SK-N-SH (cell line): ENCODE data around the gene POLR1D. TPM values are rescaled to one million over a fixed set of nuclear protein-coding genes. Genes with fewer than 3 reads are reported as not detected.

Source experiments
- CTCF ChIA-PET: fragments of 300-600, 350-600 bp; formaldehyde crosslinking; extraction: SDS; loops from one replicate; lab custom pipeline; 2021; lab: Yijun Ruan, JAX
- POLR2A ChIA-PET: fragments of 350-600 bp; sonication (Branson Sonifier 250); formaldehyde crosslinking; extraction: SDS; loops from one replicate; lab custom pipeline; 2020; ENCODE audit warnings: antibody characterized with exemption, inconsistent platforms; lab: Yijun Ruan, JAX
- DNase-seq: peaks from one replicate; pipeline ENCODE4 v3.0.0; 2012
- H2AFZ ChIP-seq: fragments of 200-600 bp; sonication (generic); 2 replicates; pipeline ENCODE4 v1.8.1; 2016; ENCODE audit warnings: antibody characterized with exemption, mild to moderate bottlenecking, low read depth
- H3F3A ChIP-seq: fragments of 200-600 bp; sonication (generic); replicated peaks from 2 replicates; pipeline ENCODE3; 2016; ENCODE audit warnings: antibody characterized with exemption, mild to moderate bottlenecking; ENCODE audit not compliant: insufficient read depth
- H3K27ac ChIP-seq, 2 experiments: fragments of 200-500 bp in 1 of 2; fragments of 200-600 bp in 1 of 2; sonication (Bioruptor generic) in 1 of 2; sonication (generic), shearing (Covaris generic) in 1 of 2; 2 replicates each; pipeline versions ENCODE4 v1.5.1 to v1.6.1; 2014 to 2016; ENCODE audit warnings: low read depth in 2 of 2, inconsistent platforms in 1 of 2, low read length in 1 of 2, mild to moderate bottlenecking in 1 of 2, mixed read lengths in 1 of 2
- H3K27me3 ChIP-seq: fragments of 200-600 bp; sonication (generic), shearing (Covaris generic); 2 replicates; pipeline ENCODE4 v1.6.1; 2016; ENCODE audit warnings: mixed run types; ENCODE audit not compliant: insufficient read depth
- H3K36me3 ChIP-seq, 2 experiments: fragments of 200-500 bp in 1 of 2; fragments of 200-600 bp in 1 of 2; sonication (Bioruptor generic) in 1 of 2; sonication (generic) in 1 of 2; replicated peaks in 1 of 2; 2 replicates each; pipeline versions ENCODE3 to v1.5.1; 2014 to 2016; ENCODE audit warnings: low read length in 1 of 2, mild to moderate bottlenecking in 1 of 2; ENCODE audit not compliant: insufficient read depth in 2 of 2, control insufficient read depth in 1 of 2
- H3K4me1 ChIP-seq, 2 experiments: fragments of 200-500 bp in 1 of 2; fragments of 200-600 bp in 1 of 2; sonication (Bioruptor generic) in 1 of 2; sonication (generic), shearing (Covaris generic) in 1 of 2; 2 replicates each; pipeline versions ENCODE4 v1.5.1 to v1.6.1; 2014 to 2016; ENCODE audit warnings: low read depth in 1 of 2, low read length in 1 of 2, mixed run types in 1 of 2; ENCODE audit not compliant: insufficient read depth in 2 of 2, control insufficient read depth in 1 of 2
- H3K4me2 ChIP-seq: fragments of 200-600 bp; sonication (generic), shearing (Covaris generic); 2 replicates; pipeline ENCODE4 v1.6.1; 2017; ENCODE audit warnings: mixed run types
- H3K4me3 ChIP-seq, 2 experiments: fragments of 200-500 bp in 1 of 2; fragments of 200-600 bp in 1 of 2; sonication (Bioruptor generic) in 1 of 2; sonication (generic), shearing (Covaris generic) in 1 of 2; 2 replicates each; pipeline versions ENCODE4 v1.5.1 to v1.8.1; 2014 to 2016; ENCODE audit warnings: low read depth in 2 of 2, inconsistent platforms in 1 of 2, low read length in 1 of 2, mild to moderate bottlenecking in 1 of 2, mixed read lengths in 1 of 2, moderate library complexity in 1 of 2
- H3K79me2 ChIP-seq: fragments of 200-600 bp; sonication (generic); 2 replicates; pipeline ENCODE4 v1.8.1; 2017; ENCODE audit warnings: mild to moderate bottlenecking; ENCODE audit not compliant: insufficient read depth
- H3K9ac ChIP-seq: fragments of 200-600 bp; sonication (generic); 2 replicates; pipeline ENCODE4 v1.6.1; 2017; ENCODE audit warnings: mixed run types
- H3K9me2 ChIP-seq: fragments of 200-600 bp; sonication (generic); 2 replicates; pipeline ENCODE4 v1.6.1; 2017; ENCODE audit warnings: mixed run types
- H3K9me3 ChIP-seq: fragments of 200-600 bp; sonication (generic); 2 replicates; pipeline ENCODE4 v1.6.1; 2017; ENCODE audit warnings: mixed run types, mild to moderate bottlenecking, moderate library complexity
- H4K20me1 ChIP-seq: fragments of 200-600 bp; sonication (generic); 2 replicates; pipeline ENCODE4 v1.6.1; 2017; ENCODE audit warnings: mild to moderate bottlenecking, mixed run types; ENCODE audit not compliant: insufficient read depth
- CHD2 ChIP-seq: fragments of 150-350 bp; IDR thresholded peaks from 2 replicates; pipeline ENCODE4 v1.6.1; 2018; ENCODE audit warnings: low read length; ENCODE audit not compliant: partially characterized antibody
- CTCF ChIP-seq: fragments of 200-600 bp; sonication (generic); IDR thresholded peaks from 2 replicates; pipeline ENCODE4 v1.6.1; 2017; ENCODE audit warnings: antibody characterized with exemption, mild to moderate bottlenecking, moderate library complexity
- EP300 ChIP-seq, 2 experiments: IDR thresholded peaks; 2 replicates each; pipeline versions ENCODE4 v1.4.0 to v1.6.1; 2012; ENCODE audit warnings: borderline replicate concordance in 1 of 2, low read depth in 1 of 2, low read length in 1 of 2
- EZH2phosphoT487 ChIP-seq: fragments of 200-600 bp; sonication (generic); IDR thresholded peaks from 2 replicates; pipeline ENCODE4 v1.6.1; 2017; ENCODE audit warnings: low read depth, mixed run types, mild to moderate bottlenecking, antibody characterized with exemption, moderate library complexity, borderline replicate concordance
- FOSL2 ChIP-seq: IDR thresholded peaks from 2 replicates; pipeline ENCODE4 v1.4.0; 2012; ENCODE audit warnings: low read depth, mild to moderate bottlenecking, moderate library complexity, borderline replicate concordance
- MEF2A ChIP-seq: IDR thresholded peaks from 2 replicates; pipeline ENCODE4 v1.4.0; 2012; ENCODE audit warnings: low read depth, borderline replicate concordance
- MXI1 ChIP-seq: IDR thresholded peaks from 2 replicates; pipeline ENCODE4 v1.6.1; 2012; ENCODE audit warnings: mild to moderate bottlenecking, low read depth, low read length, improper control_type of control experiment
- PBX3 ChIP-seq: IDR thresholded peaks from 2 replicates; pipeline ENCODE4; 2012
- POLR2AphosphoS5 ChIP-seq: IDR thresholded peaks from 2 replicates; pipeline ENCODE4 v1.6.1; 2012; ENCODE audit warnings: low read depth, low read length
- REST ChIP-seq: IDR thresholded peaks from 2 replicates; pipeline ENCODE4 v1.6.1; 2012; ENCODE audit warnings: mild to moderate bottlenecking, low read depth, low read length, moderate library complexity
- RFX5 ChIP-seq: IDR thresholded peaks from 2 replicates; pipeline ENCODE4 v1.6.1; 2012; ENCODE audit warnings: mild to moderate bottlenecking, improper control_type of control experiment, low read length
- RXRA ChIP-seq: IDR thresholded peaks from 2 replicates; pipeline ENCODE4 v1.4.0; 2012; ENCODE audit warnings: low read depth, mild to moderate bottlenecking, borderline replicate concordance
- SMC3 ChIP-seq: IDR thresholded peaks from 2 replicates; pipeline ENCODE4 v1.6.1; 2012; ENCODE audit warnings: low read depth, low read length, improper control_type of control experiment
- TCF12 ChIP-seq: IDR thresholded peaks from 2 replicates; pipeline ENCODE4 v1.4.0; 2012
- TEAD4 ChIP-seq: IDR thresholded peaks from 2 replicates; pipeline ENCODE4 v1.4.0; 2012; ENCODE audit warnings: mild to moderate bottlenecking, borderline replicate concordance; ENCODE audit not compliant: insufficient read depth
- USF1 ChIP-seq: IDR thresholded peaks from 2 replicates; pipeline ENCODE4 v1.4.0; 2012; ENCODE audit warnings: low read depth, borderline replicate concordance
- YY1 ChIP-seq: IDR thresholded peaks from 2 replicates; pipeline ENCODE4 v1.4.0; 2012; ENCODE audit warnings: low read depth, mild to moderate bottlenecking
- ZBTB33 ChIP-seq: IDR thresholded peaks from 2 replicates; pipeline ENCODE4 v1.4.0; 2012; ENCODE audit warnings: low read depth, borderline replicate concordance
- WGBS: methylation state at CpG from one replicate; pipeline ENCODE4 v1.1.6; 2017; ENCODE audit warnings: low lambda C conversion rate; 5-methylcytosine and 5-hydroxymethylcytosine counted together
- polyA plus RNA-seq, 3 experiments: library from polyadenylated mRNA; depleted of rRNA; stranded (reverse); fragments of >200 nt; gene quantifications; 2 replicates each; pipeline ENCODE4 v1.2.3, GENCODE V29; 2012

Gene POLR1D
- polyA plus RNA-seq, 1 of the 3 experiments (the other 2 are of a cell fraction): 150 TPM

- H3K9me3 ChIP-seq: no peaks in the 10 kb centered on the region
- H3F3A ChIP-seq: peaks cover 2% of the 10 kb centered on the region
- no peak overlapping the region for H3K9ac ChIP-seq
- POLR2A ChIA-PET: no interaction called here
- peaks cover 59% of the 10 kb centered on the region for H3K79me2 ChIP-seq
- H4K20me1 ChIP-seq: peaks cover 47% of the 10 kb centered on the region
- no peak overlapping the region for H3K27ac ChIP-seq
- TF ChIP-seq SMC3 (no peak), MXI1 (no peak), MEF2A (no peak), ZBTB33 (no peak), REST (no peak), FOSL2 (no peak), CTCF (no peak), USF1 (no peak), TEAD4 (no peak), CHD2 (no peak), EP300 (IDR thresholded peaks at IDR 0.05; ENCODE audit: borderline replicate concordance in 1 of 2, low read depth in 1 of 2, low read length in 1 of 2) (no peak), PBX3 (no peak), RFX5 (no peak), POLR2AphosphoS5 (no peak), RXRA (no peak), YY1 (no peak), EZH2phosphoT487 (no peak), TCF12 (no peak)
- CTCF ChIA-PET: interaction anchor here (0.6 kb wide), 1 partner anchor 89 kb away, joined by 3 read pairs; no protein-coding TSS in a partner anchor
- peaks cover 9 to 21% of the 10 kb centered on the region in 2 experiments for H3K36me3 ChIP-seq
- 100% methylated on average over 2 of the region's 2 CpGs for WGBS
- no peak overlapping the region for H3K4me3 ChIP-seq
- H3K4me1 ChIP-seq: peaks cover 7 to 16% of the 10 kb centered on the region in 2 experiments; a peak in 3 of 4 replicates
- no peak overlapping the region for H2AFZ ChIP-seq
- no peak for DNase-seq
- H3K9me2 ChIP-seq: no peaks in the 10 kb centered on the region
- H3K27me3 ChIP-seq: no peaks in the 10 kb centered on the region
- no peak overlapping the region for H3K4me2 ChIP-seq
Measured at GRCh38 chr13:27634231-27634630, 12.5 kb downstream of the POLR1D start.
